Progenitor cell of endocrine pancreas (in vitro differentiated cells): ENCODE results near the gene ZNF273. TPM values are rescaled to one million over a fixed set of nuclear protein-coding genes. Genes with fewer than 3 reads are reported as not detected.
A peak's percentile ranks its signal among the peaks of the same experiment; 100 is the strongest.
"Not testable (repeated sequence)": the region's sequence is repeated elsewhere in the genome, so short reads cannot be mapped to it uniquely, and the experiment has no call there.

Experiments used
- DNase-seq: peaks from one replicate; pipeline ENCODE4 v3.0.0; 2021; ENCODE audit warnings: low spot score; ENCODE audit not compliant: unreplicated experiment
- H3K27ac Mint-ChIP-seq: 2 replicates; pipeline ENCODE4 v1.8.0; 2021; ENCODE audit warnings: mild to moderate bottlenecking, moderate library complexity, mixed read lengths
- H3K27me3 Mint-ChIP-seq: 2 replicates; pipeline ENCODE4 v1.8.0; 2021; ENCODE audit warnings: mixed read lengths
- H3K36me3 Mint-ChIP-seq: 2 replicates; pipeline ENCODE4 v1.8.0; 2022; ENCODE audit warnings: mixed read lengths; ENCODE audit not compliant: insufficient read depth
- H3K4me1 Mint-ChIP-seq: 2 replicates; pipeline ENCODE4 v1.8.0; 2021; ENCODE audit warnings: low read depth, mixed read lengths
- H3K4me3 Mint-ChIP-seq: 2 replicates; pipeline ENCODE4 v1.8.0; 2021; ENCODE audit warnings: low read depth, mild to moderate bottlenecking, moderate library complexity, mixed read lengths
- H3K9me3 Mint-ChIP-seq: 2 replicates; pipeline ENCODE4 v1.8.0; 2021; ENCODE audit warnings: low read depth, mixed read lengths
- total RNA-seq: library from RNA; stranded (reverse); gene quantifications from 2 replicates; pipeline ENCODE4 v1.2.1, GENCODE V29; 2021
- TF ChIP-seq, protein P1 (sequence below): fragments of 200-600 bp; sonication (generic); IDR thresholded peaks from one replicate; pipeline ENCODE4 v1.5.0; 2021; ENCODE audit warnings: antibody characterized with exemption, mild to moderate bottlenecking; ENCODE audit not compliant: unreplicated experiment

Gene ZNF273
- total RNA-seq, 1 donor from 2014 or later, result 13.7 TPM

- Mint-ChIP-seq H3K27me3 (peaks cover 49% of the 10 kb centered on the region), H3K4me1 (peaks cover 13% of the 10 kb centered on the region), H3K9me3 (no peaks in the 10 kb centered on the region), H3K4me3 (no peak overlapping the region), H3K36me3 (no peaks in the 10 kb centered on the region), H3K27ac (no peak overlapping the region)
- TF ChIP-seq, protein P1, sequence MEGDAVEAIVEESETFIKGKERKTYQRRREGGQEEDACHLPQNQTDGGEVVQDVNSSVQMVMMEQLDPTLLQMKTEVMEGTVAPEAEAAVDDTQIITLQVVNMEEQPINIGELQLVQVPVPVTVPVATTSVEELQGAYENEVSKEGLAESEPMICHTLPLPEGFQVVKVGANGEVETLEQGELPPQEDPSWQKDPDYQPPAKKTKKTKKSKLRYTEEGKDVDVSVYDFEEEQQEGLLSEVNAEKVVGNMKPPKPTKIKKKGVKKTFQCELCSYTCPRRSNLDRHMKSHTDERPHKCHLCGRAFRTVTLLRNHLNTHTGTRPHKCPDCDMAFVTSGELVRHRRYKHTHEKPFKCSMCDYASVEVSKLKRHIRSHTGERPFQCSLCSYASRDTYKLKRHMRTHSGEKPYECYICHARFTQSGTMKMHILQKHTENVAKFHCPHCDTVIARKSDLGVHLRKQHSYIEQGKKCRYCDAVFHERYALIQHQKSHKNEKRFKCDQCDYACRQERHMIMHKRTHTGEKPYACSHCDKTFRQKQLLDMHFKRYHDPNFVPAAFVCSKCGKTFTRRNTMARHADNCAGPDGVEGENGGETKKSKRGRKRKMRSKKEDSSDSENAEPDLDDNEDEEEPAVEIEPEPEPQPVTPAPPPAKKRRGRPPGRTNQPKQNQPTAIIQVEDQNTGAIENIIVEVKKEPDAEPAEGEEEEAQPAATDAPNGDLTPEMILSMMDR, result no peak
- no peak for DNase-seq
Measured at GRCh38 chr7:64890761-64891362, 12.2 kb upstream of the ZNF273 start.

DNA sequence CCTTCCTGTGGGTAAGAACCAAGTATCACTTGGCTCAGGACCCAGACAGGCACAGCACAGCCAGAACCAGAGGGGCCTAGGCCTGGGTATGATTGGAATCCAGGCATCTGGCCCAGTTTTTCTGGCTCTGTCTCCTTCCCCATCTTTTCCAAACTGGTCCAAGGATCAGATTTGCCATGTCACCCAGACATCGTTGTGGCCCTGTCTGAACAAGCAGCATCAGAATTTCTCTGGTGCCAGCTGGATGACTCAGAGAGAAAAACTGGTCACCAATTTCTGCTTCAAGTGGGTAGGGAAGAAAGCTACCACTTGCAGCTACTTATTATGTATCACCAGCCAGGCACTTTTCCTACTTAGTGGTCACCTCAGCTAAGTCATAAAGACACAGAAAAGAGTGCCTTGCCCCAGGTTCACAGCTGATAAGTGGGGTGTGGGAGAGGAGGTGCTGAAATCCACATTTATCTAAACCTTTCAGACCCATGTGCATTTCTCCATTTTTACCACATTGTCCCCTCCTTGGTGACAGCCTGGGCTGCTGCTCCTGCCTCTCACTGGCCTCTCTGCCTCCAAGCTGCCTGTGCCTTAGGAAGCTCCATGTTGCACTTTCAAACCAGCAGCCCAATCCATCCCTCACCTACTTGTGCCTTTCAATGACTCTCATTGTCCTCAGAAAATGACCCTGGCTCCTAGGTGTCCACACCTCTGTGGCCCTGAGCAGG, 11.6 kb upstream of the ZNF273 start:
- H3K27ac Mint-ChIP-seq, H3K36me3 Mint-ChIP-seq, H3K4me3 Mint-ChIP-seq, DNase-seq, H3K9me3 Mint-ChIP-seq: not testable (repeated sequence)
- H3K27me3 Mint-ChIP-seq, result peaks cover 42% of the 10 kb centered on the region
- H3K4me1 Mint-ChIP-seq, result peaks cover 13% of the 10 kb centered on the region

GRCh38 chr7:64892116-64892515, 11.0 kb upstream of the ZNF273 start:
- Mint-ChIP-seq H3K36me3 (no peaks in the 10 kb centered on the region), H3K27ac (no peak overlapping the region), H3K4me1 (peaks cover 13% of the 10 kb centered on the region), H3K27me3 (peaks cover 36% of the 10 kb centered on the region), H3K9me3 (no peaks in the 10 kb centered on the region), H3K4me3 (no peak overlapping the region)
- TF ChIP-seq, protein P1, result no peak
- DNase-seq, result no peak

- H3K27ac Mint-ChIP-seq, result no peak overlapping the region
Measured at GRCh38 chr7:64892666-64893309, 10.3 kb upstream of the ZNF273 start.

GRCh38 chr7:64893401-64893800, 9.7 kb upstream of the ZNF273 start:
- TF ChIP-seq, protein P1, result no peak
- DNase-seq, result no peak
- Mint-ChIP-seq H3K4me3 (no peak overlapping the region), H3K36me3 (no peaks in the 10 kb centered on the region), H3K27me3 (peaks cover 26% of the 10 kb centered on the region), H3K9me3 (no peaks in the 10 kb centered on the region), H3K4me1 (peaks cover 11% of the 10 kb centered on the region), H3K27ac (no peak overlapping the region)

More at GRCh38 chr7:64892666-64893309, 10.3 kb upstream of the ZNF273 start:
- DNase-seq, result no peak
- Mint-ChIP-seq H3K27me3 (peaks cover 32% of the 10 kb centered on the region), H3K36me3 (no peaks in the 10 kb centered on the region), H3K9me3 (no peaks in the 10 kb centered on the region), H3K4me1 (peaks cover 13% of the 10 kb centered on the region), H3K4me3 (no peak overlapping the region)
- TF ChIP-seq, protein P1, result no peak

DNA sequence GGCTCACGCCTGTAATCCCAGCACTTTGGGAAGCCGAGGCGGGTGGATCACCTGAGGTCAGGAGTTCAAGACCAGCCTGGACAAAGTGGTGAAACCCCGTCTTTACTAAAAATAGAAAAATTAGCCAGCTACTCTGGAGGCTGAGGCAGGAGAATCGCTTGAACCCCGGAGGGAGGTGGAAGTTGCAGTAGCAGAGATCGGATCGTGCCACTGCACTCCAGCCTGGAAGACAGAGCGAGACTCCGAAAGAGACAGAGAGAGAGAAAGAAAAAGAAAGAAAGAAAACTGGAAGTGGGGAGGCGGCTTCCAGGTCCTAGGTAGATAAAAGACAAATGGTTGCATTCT, 640 bp upstream of the ZNF273 start:
- Mint-ChIP-seq H3K4me1 (peaks cover 28% of the 10 kb centered on the region), H3K4me3 (peak overlapping the region; percentile 99), H3K27ac (peak overlapping the region; percentile 92)
- DNase-seq, H3K36me3 Mint-ChIP-seq, H3K27me3 Mint-ChIP-seq, H3K9me3 Mint-ChIP-seq: not testable (repeated sequence)
